OCI-M1 (cell line): ENCODE data around the gene KCNK5.
A peak's percentile ranks its signal among the peaks of the same experiment; 100 is the strongest.

Experiments
- DNase-seq: peaks from one replicate; lab custom pipeline; 2025; lab: John Stamatoyannopoulos, UW

KCNK5 gene

GRCh38 chr6:39197922-39198500 is 31.3 kb downstream of the KCNK5 start:
- DNase-seq, result no peak

DNA sequence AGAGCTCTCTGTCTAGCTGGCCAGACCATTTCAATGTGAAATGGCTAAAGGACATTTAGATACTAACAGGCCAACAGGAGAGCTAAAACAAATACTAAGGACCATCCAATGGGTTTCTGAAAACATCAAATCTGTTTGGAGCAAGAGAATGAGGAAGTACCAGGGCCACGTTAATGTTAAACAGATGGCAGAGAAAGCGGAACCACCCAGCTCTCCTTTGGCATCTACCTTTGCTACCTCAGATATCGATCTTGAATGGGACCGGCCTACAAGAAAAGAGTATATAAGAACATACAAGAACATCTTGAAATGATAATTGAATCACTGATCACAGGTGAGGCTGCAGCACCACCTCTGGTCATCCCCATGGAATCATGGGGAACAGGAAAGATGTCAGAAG is 31.8 kb downstream of the KCNK5 start:
- no peak for DNase-seq

GRCh38 chr6:39196673-39197091 is 32.6 kb downstream of the KCNK5 start:
- DNase-seq, result no peak

- no peak for DNase-seq
These were observed 33.4 kb downstream of the KCNK5 start for GRCh38 chr6:39195792-39196385.

DNA sequence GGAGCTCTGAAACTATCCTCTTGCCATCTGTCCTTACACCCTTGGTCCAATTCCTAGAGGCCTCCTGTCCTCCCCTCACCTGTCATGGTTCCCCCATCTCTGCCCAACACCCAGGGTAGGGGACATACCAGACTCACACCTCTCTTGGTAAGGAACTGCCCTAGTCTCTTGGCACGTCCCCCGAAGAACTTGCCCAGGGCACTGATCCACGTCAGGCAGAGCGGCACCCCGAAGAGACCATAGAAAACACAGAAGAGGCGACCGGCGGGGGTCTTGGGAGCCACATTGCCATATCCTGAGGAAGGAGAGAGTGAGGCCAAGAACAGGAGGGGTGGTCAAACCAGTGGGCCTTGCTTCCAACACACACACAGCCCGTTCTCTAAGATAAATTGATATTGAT is 34.8 kb downstream of the KCNK5 start:
- no peak for DNase-seq

DNA sequence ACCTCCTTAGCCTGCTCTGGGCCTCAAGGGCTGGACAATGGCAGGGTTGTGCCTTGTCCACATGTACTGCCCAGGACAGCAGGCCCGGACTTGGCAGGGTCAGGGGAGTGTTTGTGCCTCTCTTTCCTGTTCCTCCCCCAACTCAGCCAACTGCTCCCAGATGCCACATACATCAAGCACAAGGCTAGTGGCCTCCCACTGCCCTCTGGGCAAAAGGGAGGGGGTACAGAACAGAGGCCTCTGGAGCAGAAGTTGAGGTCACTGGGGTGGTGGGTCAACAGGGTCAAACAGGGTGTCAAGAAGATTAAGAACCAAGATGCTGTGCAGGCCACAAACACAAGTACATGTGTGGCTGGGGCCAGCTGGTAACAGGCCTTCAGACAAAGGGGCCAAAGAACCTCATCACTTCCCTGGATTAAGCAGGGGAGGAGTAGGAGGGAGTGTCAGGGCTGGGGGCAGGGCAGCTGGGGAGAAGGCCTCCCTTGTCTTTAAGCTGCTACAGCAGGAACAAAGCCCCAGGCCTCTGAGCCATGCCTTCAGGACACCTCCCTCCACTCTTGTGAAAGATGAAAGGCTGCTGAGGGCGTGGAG is 36.0 kb downstream of the KCNK5 start:
- no peak for DNase-seq

GRCh38 chr6:39192736-39193135 is 36.5 kb downstream of the KCNK5 start:
- no peak for DNase-seq

- DNase-seq, result no peak
These were observed 37.9 kb downstream of the KCNK5 start for GRCh38 chr6:39191236-39191930.

GRCh38 chr6:39190545-39191235 is 38.6 kb downstream of the KCNK5 start:
- DNase-seq, result no peak

GRCh38 chr6:39189915-39190544 is 39.2 kb downstream of the KCNK5 start:
- DNase-seq, result peak; percentile 52

DNA sequence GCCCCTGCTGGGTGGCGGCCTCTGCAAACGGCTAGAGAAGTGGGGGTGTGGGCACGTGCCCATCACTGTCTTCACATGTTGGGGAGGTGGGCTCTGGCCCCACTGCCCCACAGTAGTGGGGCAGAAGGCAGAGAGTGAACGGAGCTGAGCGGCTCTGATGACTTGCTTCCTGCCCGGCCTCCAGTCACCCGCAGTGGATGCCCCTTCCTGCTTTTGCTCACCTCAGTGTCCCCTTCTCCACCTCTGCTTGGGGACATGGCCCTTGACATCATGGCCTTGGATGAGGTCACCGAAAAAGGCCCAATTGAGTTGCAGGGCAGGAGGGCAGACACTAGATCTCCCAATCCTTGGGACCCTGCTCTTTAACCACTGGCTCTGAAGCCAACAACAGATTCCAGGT is 40.1 kb downstream of the KCNK5 start:
- DNase-seq, result no peak

DNA sequence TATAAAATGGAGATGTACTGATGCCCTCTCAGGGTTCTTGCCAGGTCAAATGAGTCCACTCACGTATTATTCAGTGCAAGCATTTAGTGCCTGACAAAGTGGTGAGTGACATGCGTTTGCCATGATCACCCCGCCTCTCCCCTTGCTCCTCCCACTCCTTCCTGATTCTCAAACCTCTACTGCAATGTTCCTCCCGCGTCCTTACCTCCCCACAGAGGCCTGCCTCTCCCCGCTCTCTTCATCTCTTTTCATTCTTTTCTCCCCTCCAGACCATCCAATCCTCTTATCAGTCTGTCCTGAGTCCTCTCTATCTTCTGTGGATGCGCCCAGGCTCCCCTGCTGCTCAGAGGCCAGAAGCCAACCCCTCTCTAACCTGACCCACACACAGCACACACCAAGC is 40.7 kb downstream of the KCNK5 start:
- peak; percentile 27 for DNase-seq

- DNase-seq, result no peak
These were observed 41.2 kb downstream of the KCNK5 start for GRCh38 chr6:39188098-39188450.

- DNase-seq, result no peak
These were observed 44.2 kb downstream of the KCNK5 start for GRCh38 chr6:39184906-39185580.

- no peak for DNase-seq
These were observed 46.7 kb downstream of the KCNK5 start for GRCh38 chr6:39182604-39183003.

GRCh38 chr6:39181826-39182225 is 47.4 kb downstream of the KCNK5 start:
- no peak for DNase-seq

DNA sequence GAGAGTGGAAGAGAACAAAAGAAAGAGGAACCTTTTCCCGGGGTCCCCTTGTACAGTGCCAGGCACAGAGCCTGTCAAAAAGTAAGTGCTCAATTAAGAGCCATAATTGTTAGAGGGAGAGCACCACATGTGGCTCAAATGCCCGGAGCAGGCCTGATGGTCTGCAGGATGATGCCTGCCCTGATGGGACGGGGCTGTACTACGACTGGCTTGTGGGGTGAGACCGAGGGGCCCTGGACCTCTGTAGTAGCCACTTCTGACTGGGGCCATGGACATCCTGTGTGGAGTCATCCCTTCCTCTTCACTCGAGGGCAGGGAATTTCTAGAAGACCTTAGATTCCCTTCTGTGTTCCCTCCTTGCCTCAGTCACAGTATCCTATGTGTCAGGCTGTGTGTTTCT is 47.9 kb downstream of the KCNK5 start:
- DNase-seq, result no peak

- no peak for DNase-seq
These were observed 50.5 kb downstream of the KCNK5 start for GRCh38 chr6:39178804-39179203.

DNA sequence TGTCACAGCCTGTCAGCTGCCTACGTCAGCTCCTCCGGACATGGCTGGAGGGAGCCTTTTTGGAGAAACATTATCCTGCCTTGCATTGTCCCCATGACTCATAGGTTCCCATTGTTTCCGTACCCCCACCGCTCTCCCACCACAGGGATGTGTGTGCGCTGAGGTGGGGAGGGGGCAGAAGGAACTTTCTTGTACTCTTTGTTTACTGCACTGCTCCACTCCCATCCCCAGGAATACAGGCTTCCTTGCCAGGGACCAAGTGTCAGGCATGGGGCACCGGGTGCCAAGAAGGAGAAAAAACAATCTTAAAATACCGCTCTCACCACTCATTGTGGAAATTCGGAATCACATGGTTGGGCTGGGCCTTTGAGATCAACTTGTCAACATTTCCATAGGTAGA is 51.0 kb downstream of the KCNK5 start:
- DNase-seq, result no peak

- DNase-seq, result no peak
These were observed 52.1 kb downstream of the KCNK5 start for GRCh38 chr6:39177130-39177529.

DNA sequence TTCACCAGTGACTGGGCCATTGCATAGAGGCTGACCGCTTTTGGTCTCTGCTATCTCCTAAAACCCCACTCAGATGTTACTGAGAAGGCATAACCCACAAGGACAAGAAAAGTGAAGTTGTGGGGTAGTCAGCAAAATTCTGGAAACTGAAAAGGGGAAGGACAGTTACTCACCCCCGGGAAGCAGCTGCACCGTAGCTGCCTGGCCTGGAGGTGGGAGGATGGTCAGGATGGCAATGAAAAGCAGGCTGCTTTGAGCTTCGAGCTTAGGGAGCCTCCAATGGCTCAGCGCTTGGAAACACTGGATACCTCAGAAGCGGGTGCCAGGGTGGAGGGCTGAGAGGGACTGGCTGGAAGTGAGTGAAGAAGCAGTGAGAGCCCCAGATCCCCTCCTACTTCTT is 56.0 kb downstream of the KCNK5 start:
- peak; percentile 81 for DNase-seq

- DNase-seq, result no peak
These were observed 56.9 kb downstream of the KCNK5 start for GRCh38 chr6:39172377-39172757.
